ENCODE data around the gene MRPL43.

The MRPL43 gene

GRCh38 chr10:100970076-100970913 is 17.0 kb downstream of the MRPL43 start:
- no peaks in the 10 kb centered on the region for H3K36me3 ChIP-seq (replicated peaks; ENCODE audit: low read depth, low read length)
- H3K79me2 ChIP-seq (ENCODE audit: low read length): no peaks in the 10 kb centered on the region
- no peaks in the 10 kb centered on the region for H3K27me3 ChIP-seq (ENCODE audit: low read depth, low read length)
- no peaks in the 10 kb centered on the region for H4K20me1 ChIP-seq (ENCODE audit: insufficient read depth, low read length)
- TF ChIP-seq EZH2phosphoT487 (IDR thresholded peaks at IDR 0.05; ENCODE audit: low read depth): no peak
- TF ChIP-seq, protein P1, sequence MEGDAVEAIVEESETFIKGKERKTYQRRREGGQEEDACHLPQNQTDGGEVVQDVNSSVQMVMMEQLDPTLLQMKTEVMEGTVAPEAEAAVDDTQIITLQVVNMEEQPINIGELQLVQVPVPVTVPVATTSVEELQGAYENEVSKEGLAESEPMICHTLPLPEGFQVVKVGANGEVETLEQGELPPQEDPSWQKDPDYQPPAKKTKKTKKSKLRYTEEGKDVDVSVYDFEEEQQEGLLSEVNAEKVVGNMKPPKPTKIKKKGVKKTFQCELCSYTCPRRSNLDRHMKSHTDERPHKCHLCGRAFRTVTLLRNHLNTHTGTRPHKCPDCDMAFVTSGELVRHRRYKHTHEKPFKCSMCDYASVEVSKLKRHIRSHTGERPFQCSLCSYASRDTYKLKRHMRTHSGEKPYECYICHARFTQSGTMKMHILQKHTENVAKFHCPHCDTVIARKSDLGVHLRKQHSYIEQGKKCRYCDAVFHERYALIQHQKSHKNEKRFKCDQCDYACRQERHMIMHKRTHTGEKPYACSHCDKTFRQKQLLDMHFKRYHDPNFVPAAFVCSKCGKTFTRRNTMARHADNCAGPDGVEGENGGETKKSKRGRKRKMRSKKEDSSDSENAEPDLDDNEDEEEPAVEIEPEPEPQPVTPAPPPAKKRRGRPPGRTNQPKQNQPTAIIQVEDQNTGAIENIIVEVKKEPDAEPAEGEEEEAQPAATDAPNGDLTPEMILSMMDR (IDR thresholded peaks at IDR 0.05; ENCODE audit: low read depth, low read length): no peak
- H2AFZ ChIP-seq (ENCODE audit: low read depth, low read length): no peak overlapping the region
- H3K4me2 ChIP-seq (ENCODE audit: low read length): peak overlapping the region; percentile 79
- no peak overlapping the region for H3K27ac ChIP-seq (ENCODE audit: low read length)
- no peaks in the 10 kb centered on the region for H3K9me3 ChIP-seq (ENCODE audit: insufficient read depth, low read length)
- H3K4me3 ChIP-seq (ENCODE audit: low read length): peak overlapping the region; percentile 85
- H3K9ac ChIP-seq (ENCODE audit: low read length): peak overlapping the region; percentile 51; the same call in 1 of the 2 replicates
- peaks cover 7% of the 10 kb centered on the region; the same call in 1 of the 2 replicates for H3K4me1 ChIP-seq (ENCODE audit: low read length)

- peak within 1 kb of the TSS; percentile 89; the same call in 1 of the 2 replicates for H2AFZ ChIP-seq (ENCODE audit: low read depth, low read length)
- peak within 1 kb of the TSS; percentile 79 for H3K4me2 ChIP-seq (ENCODE audit: low read length)
Measured at GRCh38 chr10:100969187-100970075, 17.9 kb downstream of the MRPL43 start, which contains the start of gene SEMA4G. Gene SEMA4G (plus strand): TSS chr10:100969504. CDS start chr10:100972913, 3,409 bp downstream.

GRCh38 chr10:100968863-100969186 is 18.5 kb downstream of the MRPL43 start:
- no peaks in the 10 kb centered on the region for H3K36me3 ChIP-seq (replicated peaks; ENCODE audit: low read depth, low read length)
- no peaks in the 10 kb centered on the region for H3K9me3 ChIP-seq (ENCODE audit: insufficient read depth, low read length)
- no peaks in the 10 kb centered on the region for H3K79me2 ChIP-seq (ENCODE audit: low read length)
- H3K27ac ChIP-seq (ENCODE audit: low read length): no peak overlapping the region
- peaks cover 7% of the 10 kb centered on the region; the same call in 1 of the 2 replicates for H3K4me1 ChIP-seq (ENCODE audit: low read length)
- no peaks in the 10 kb centered on the region for H3K27me3 ChIP-seq (ENCODE audit: low read depth, low read length)
- no peaks in the 10 kb centered on the region for H4K20me1 ChIP-seq (ENCODE audit: insufficient read depth, low read length)
- peak overlapping the region; percentile 85 for H3K4me3 ChIP-seq (ENCODE audit: low read length)
- peak overlapping the region; percentile 64; the same call in 1 of the 2 replicates for H3K9ac ChIP-seq (ENCODE audit: low read length)
- TF ChIP-seq EZH2phosphoT487 (IDR thresholded peaks at IDR 0.05; ENCODE audit: low read depth): no peak
- peak overlapping the region; percentile 79 for H3K4me2 ChIP-seq (ENCODE audit: low read length)
- H2AFZ ChIP-seq (ENCODE audit: low read depth, low read length): peak overlapping the region; percentile 89; the same call in 1 of the 2 replicates

More at GRCh38 chr10:100969187-100970075, 17.9 kb downstream of the MRPL43 start, which contains the start of gene SEMA4G:
- H3K79me2 ChIP-seq (ENCODE audit: low read length): no peaks in the 10 kb centered on the region
- no peaks in the 10 kb centered on the region for H3K9me3 ChIP-seq (ENCODE audit: insufficient read depth, low read length)
- no peaks in the 10 kb centered on the region for H4K20me1 ChIP-seq (ENCODE audit: insufficient read depth, low read length)
- TF ChIP-seq, protein P1 (IDR thresholded peaks at IDR 0.05; ENCODE audit: low read depth, low read length): peak; percentile 44
- no peak for TF ChIP-seq EZH2phosphoT487 (IDR thresholded peaks at IDR 0.05; ENCODE audit: low read depth)
- H3K36me3 ChIP-seq (replicated peaks; ENCODE audit: low read depth, low read length): no peaks in the 10 kb centered on the region
- no peaks in the 10 kb centered on the region for H3K27me3 ChIP-seq (ENCODE audit: low read depth, low read length)
- H3K4me1 ChIP-seq (ENCODE audit: low read length): peaks cover 7% of the 10 kb centered on the region; the same call in 1 of the 2 replicates
- peak within 1 kb of the TSS; percentile 85 for H3K4me3 ChIP-seq (ENCODE audit: low read length)
- peak within 1 kb of the TSS; percentile 64 for H3K9ac ChIP-seq (ENCODE audit: low read length)
- H3K27ac ChIP-seq (ENCODE audit: low read length): no peak within 1 kb of the TSS

DNA sequence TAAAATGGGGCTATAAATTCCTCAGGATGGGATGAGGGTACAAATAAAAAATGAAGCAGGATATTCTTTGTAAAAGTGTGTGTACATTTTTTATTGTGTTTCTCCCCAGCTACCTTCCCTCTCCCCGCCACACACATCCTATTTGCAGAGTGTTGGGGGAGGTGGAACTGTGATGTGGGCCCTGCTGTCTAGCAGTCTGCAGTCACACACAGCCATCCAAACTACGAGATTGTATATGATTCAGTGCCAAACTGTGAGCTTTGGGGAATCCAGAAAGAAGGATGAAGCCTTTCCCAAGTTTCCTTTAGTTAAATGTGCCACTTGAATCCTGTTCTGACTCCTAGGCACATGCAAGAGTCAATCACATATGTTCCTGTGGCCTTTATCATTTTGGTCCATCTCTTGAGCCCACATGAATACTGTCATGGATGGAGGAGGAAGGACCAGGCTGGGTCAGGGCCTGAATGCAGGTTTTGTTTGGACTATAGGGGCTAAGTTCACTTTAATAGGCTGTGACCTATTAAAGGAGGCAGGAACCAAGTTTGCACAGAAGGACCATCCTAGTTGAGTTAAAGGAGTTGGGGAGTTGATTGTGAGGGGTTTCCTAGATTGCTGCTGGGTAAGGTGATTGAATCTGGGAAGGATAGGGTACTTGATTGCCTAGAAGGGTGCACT is 19.1 kb downstream of the MRPL43 start:
- Histone ChIP-seq H3K27me3 (ENCODE audit: low read depth, low read length) (no peaks in the 10 kb centered on the region), H3K79me2 (ENCODE audit: low read length) (no peaks in the 10 kb centered on the region), H3K27ac (ENCODE audit: low read length) (no peak overlapping the region), H3K4me1 (ENCODE audit: low read length) (peaks cover 7% of the 10 kb centered on the region; the same call in 1 of the 2 replicates), H3K9ac (ENCODE audit: low read length) (no peak overlapping the region), H3K36me3 (replicated peaks; ENCODE audit: low read depth, low read length) (peaks cover 3% of the 10 kb centered on the region), H3K9me3 (ENCODE audit: insufficient read depth, low read length) (no peaks in the 10 kb centered on the region), H3K4me2 (ENCODE audit: low read length) (peak overlapping the region; percentile 79), H2AFZ (ENCODE audit: low read depth, low read length) (no peak overlapping the region), H4K20me1 (ENCODE audit: insufficient read depth, low read length) (no peaks in the 10 kb centered on the region), H3K4me3 (ENCODE audit: low read length) (peak overlapping the region; percentile 85)
- TF ChIP-seq EZH2phosphoT487 (IDR thresholded peaks at IDR 0.05; ENCODE audit: low read depth): no peak
- TF ChIP-seq, protein P1 (IDR thresholded peaks at IDR 0.05; ENCODE audit: low read depth, low read length): no peak
